ENCODE data around the gene APBA1.

- TF ChIP-seq CTCF (IDR thresholded peaks at IDR 0.05; ENCODE audit: insufficient read depth, low read length, poor library complexity, severe bottlenecking) (no peak), EZH2phosphoT487 (conservative IDR thresholded peaks at IDR 0.05; ENCODE audit: low read length) (no peak)
Measured at GRCh38 chr9:69444021-69444420, 228.2 kb downstream of the APBA1 start.

Data from SU-DHL-6 (cell line).